Amniotic epithelial cell (primary cell): Measurements from ENCODE around the gene DAB2.
"Not testable (repeated sequence)": the region's sequence is repeated elsewhere in the genome, so short reads cannot be mapped to it uniquely, and the experiment has no call there.

ENCODE experiments used
- DNase-seq: peaks from one replicate; pipeline ENCODE4 v3.0.0-alpha.2; 2010; ENCODE audit warnings: low read depth

The DAB2 gene

GRCh38 chr5:39420482-39421145 is 4.2 kb downstream of the DAB2 start:
- DNase-seq, result peak; percentile 84

GRCh38 chr5:39419796-39420195 is 5.0 kb downstream of the DAB2 start:
- no peak for DNase-seq

GRCh38 chr5:39417979-39418378 is 6.8 kb downstream of the DAB2 start:
- no peak for DNase-seq

GRCh38 chr5:39415201-39415600 is 9.6 kb downstream of the DAB2 start:
- no peak for DNase-seq

- no peak for DNase-seq
These were observed 10.4 kb downstream of the DAB2 start for GRCh38 chr5:39414426-39414825.

GRCh38 chr5:39413771-39414170 is 11.0 kb downstream of the DAB2 start:
- DNase-seq, result no peak

- DNase-seq, result no peak
These were observed 11.9 kb downstream of the DAB2 start for GRCh38 chr5:39412721-39413394.

GRCh38 chr5:39411985-39412384 is 12.8 kb downstream of the DAB2 start:
- no peak for DNase-seq

GRCh38 chr5:39411061-39411460 is 13.7 kb downstream of the DAB2 start:
- DNase-seq, result peak; percentile 82

- DNase-seq, result no peak
These were observed 15.7 kb downstream of the DAB2 start for GRCh38 chr5:39409033-39409432.

- no peak for DNase-seq
These were observed 19.5 kb downstream of the DAB2 start for GRCh38 chr5:39405083-39405843.

- not testable (repeated sequence) for DNase-seq
These were observed 21.0 kb downstream of the DAB2 start for GRCh38 chr5:39403761-39404160.

GRCh38 chr5:39402140-39402539 is 22.6 kb downstream of the DAB2 start:
- DNase-seq, result peak; percentile 51

GRCh38 chr5:39400713-39401578 is 23.8 kb downstream of the DAB2 start:
- DNase-seq, result peak; percentile 62

GRCh38 chr5:39399135-39400036 is 25.4 kb downstream of the DAB2 start:
- DNase-seq, result peak; percentile 99

GRCh38 chr5:39396843-39397242 is 27.9 kb downstream of the DAB2 start:
- no peak for DNase-seq

- DNase-seq, result peak; percentile 36
These were observed 29.3 kb downstream of the DAB2 start for GRCh38 chr5:39395521-39395920.

GRCh38 chr5:39394946-39395345 is 29.8 kb downstream of the DAB2 start:
- DNase-seq, result peak; percentile 90

- no peak for DNase-seq
These were observed 33.8 kb downstream of the DAB2 start for GRCh38 chr5:39390945-39391344.

GRCh38 chr5:39387293-39387692 is 37.5 kb downstream of the DAB2 start:
- DNase-seq, result no peak

- no peak for DNase-seq
These were observed 40.5 kb downstream of the DAB2 start for GRCh38 chr5:39384271-39384670.
